ENCODE data around the gene MACROH2A2.
A peak's percentile ranks its signal among the peaks of the same experiment; 100 is the strongest.
"Not testable (repeated sequence)": the region's sequence is repeated elsewhere in the genome, so short reads cannot be mapped to it uniquely, and the experiment has no call there.

Gene MACROH2A2

DNA sequence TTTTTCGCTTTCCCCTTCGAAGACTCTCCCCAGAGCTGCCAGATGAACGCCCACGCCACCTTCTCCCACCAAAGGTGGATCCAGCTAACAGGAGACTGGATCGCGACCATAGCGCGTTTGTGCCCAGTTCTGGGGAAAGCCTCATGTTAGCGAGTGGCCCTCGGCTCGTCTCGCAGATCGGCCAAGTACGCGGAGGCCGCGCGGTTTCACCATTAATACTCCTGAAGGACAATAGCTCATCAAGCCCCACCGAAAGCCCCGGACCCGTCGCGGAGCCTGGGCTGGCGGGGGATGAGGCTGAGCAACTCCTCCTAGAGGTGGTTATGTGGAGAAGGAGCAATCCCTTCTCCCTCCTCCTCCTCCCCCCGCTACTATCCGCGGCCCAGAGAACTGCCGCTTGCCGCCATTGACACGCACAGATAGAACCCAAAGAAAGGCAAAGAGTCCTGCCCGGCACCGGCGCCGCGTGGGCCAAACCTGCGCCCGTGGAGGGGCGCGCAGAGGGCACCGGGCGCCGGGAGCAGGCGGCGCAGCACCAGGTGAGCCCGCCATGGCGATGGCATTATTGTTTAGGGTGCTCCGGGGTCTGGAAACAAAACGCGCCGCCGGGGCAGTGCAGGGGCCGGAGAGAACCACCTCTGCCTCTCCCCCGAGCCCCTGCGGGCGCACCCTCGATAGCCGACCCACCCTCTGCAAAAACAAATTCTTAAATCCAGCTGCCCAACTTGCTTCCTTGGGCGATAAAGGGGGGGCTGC is at the start of gene MACROH2A2:
Gene MACROH2A2 (plus strand): TSS at position 385 of the 756 bp plus-strand sequence. CDS start 22,813 bp downstream, outside the sequence.
- Histone ChIP-seq H3K4me1 (ENCODE audit: control insufficient read depth, insufficient read depth, low read length) (peaks cover 8% of the 10 kb centered on the region), H3K9me3 (ENCODE audit: control insufficient read depth, low read length) (no peaks in the 10 kb centered on the region), H3K9ac (ENCODE audit: low read length) (peak within 1 kb of the TSS; percentile 80), H3K27me3 (replicated peaks; ENCODE audit: control insufficient read depth, insufficient read depth, low read length) (peaks cover 16% of the 10 kb centered on the region), H3K4me3 (ENCODE audit: low read length) (peak within 1 kb of the TSS; percentile 87), H3K36me3 (ENCODE audit: control insufficient read depth, insufficient read depth, low read length, severe bottlenecking) (no peaks in the 10 kb centered on the region)
- peak; percentile 90 for DNase-seq (ENCODE audit: low read depth)

DNA sequence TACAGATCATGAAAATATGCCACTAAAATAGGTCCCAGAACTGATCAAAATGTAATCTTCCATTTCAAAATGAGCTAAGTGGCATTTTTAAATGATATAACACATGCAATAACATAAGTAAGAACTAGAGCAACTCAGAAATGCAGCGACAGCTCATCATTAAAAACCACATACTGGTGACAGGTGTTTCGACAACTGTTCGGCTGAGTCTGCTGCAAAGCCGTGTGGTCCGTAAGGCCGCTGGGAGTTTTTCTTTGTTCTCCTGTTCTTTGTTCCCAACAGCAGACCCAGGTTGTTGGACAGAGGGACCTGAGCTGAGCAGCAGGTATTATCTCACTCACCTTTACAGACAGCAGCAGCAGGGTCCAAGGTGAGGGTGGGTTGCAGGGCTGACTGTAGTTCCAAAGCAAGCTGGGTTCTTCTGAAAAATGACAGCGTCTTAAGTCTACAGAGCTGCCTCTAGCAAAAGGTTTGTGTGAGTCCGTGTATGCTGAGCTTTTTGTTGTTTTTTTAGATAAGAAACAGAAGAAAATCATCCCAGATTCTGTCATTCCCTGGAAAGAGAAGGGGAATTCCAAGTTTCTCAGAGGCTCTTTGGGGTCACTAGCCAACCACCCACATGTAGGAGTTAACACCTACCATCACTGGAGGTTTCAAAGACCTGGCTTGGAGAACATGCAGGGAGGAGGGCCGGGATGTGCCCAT is 45.4 kb upstream of the MACROH2A2 start:
- DNase-seq (ENCODE audit: low read depth): peak; percentile 14
- H3K36me3 ChIP-seq (ENCODE audit: control insufficient read depth, insufficient read depth, low read length, severe bottlenecking): no peaks in the 10 kb centered on the region
- no peak overlapping the region for H3K9ac ChIP-seq (ENCODE audit: low read length)
- peaks cover 30% of the 10 kb centered on the region for H3K27me3 ChIP-seq (replicated peaks; ENCODE audit: control insufficient read depth, insufficient read depth, low read length)
- H3K4me1 ChIP-seq (ENCODE audit: control insufficient read depth, insufficient read depth, low read length): no peaks in the 10 kb centered on the region
- H3K9me3 ChIP-seq (ENCODE audit: control insufficient read depth, low read length): peaks cover 12% of the 10 kb centered on the region
- H3K4me3 ChIP-seq (ENCODE audit: low read length): no peak overlapping the region

DNA sequence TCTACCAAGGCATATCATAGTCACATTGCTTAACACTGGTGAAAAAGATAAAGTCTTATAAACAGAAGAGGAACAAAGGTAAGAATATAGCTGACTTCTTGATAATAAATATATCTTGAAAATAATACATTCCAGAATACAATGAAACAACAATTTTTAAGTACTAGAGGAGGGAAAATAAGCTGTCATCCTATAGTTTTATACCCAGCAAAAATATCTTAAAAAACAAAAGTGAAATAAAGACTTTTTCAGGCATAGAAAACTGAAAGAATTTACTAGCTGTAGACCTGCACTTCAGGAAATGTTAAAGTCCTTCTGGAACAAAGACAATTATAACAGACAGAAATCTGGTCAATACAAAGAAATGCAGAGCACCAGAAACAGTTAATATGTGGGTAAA is 21.4 kb upstream of the MACROH2A2 start:
- Histone ChIP-seq H3K4me1 (ENCODE audit: control insufficient read depth, insufficient read depth, low read length) (no peaks in the 10 kb centered on the region), H3K27me3 (replicated peaks; ENCODE audit: control insufficient read depth, insufficient read depth, low read length) (peaks cover 28% of the 10 kb centered on the region), H3K9me3 (ENCODE audit: control insufficient read depth, low read length) (peaks cover 22% of the 10 kb centered on the region), H3K36me3 (ENCODE audit: control insufficient read depth, insufficient read depth, low read length, severe bottlenecking) (no peaks in the 10 kb centered on the region), H3K4me3 (ENCODE audit: low read length) (no peak overlapping the region), H3K9ac (ENCODE audit: low read length) (no peak overlapping the region)
- no peak for DNase-seq (ENCODE audit: low read depth)

DNA sequence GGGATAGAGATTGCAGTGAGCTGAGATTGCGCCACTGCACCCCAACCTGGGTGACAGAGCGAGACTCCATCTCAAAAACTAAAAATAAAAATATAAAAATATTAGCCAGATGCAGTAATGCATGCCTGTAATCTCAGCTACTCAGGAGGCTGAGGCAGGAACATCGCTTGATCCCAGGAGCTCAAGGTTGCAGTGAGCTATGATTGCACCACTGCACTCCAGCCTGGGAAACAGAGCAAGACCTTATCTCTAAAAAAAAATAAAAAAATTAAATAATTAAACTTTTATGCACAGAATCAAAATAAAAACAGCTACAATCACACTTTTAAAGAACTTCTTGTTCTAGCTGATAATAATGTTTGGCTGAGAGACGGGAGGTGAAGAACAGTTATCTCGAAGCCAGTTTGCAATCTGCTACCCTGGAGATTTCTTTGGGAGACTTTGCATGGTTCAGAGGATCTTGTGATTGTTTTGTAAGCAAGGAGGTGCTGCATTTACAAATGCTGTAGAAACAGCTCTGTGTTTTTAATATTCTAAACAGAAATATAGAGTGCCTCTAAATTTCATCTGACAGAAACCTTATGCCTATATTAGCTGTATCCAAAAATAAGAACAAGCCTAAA is 19.9 kb upstream of the MACROH2A2 start:
- DNase-seq (ENCODE audit: low read depth): no peak
- Histone ChIP-seq H3K36me3 (ENCODE audit: control insufficient read depth, insufficient read depth, low read length, severe bottlenecking) (no peaks in the 10 kb centered on the region), H3K4me1 (ENCODE audit: control insufficient read depth, insufficient read depth, low read length) (no peaks in the 10 kb centered on the region), H3K9ac (ENCODE audit: low read length) (no peak overlapping the region), H3K27me3 (replicated peaks; ENCODE audit: control insufficient read depth, insufficient read depth, low read length) (peaks cover 29% of the 10 kb centered on the region), H3K9me3 (ENCODE audit: control insufficient read depth, low read length) (peaks cover 19% of the 10 kb centered on the region), H3K4me3 (ENCODE audit: low read length) (no peak overlapping the region)

DNA sequence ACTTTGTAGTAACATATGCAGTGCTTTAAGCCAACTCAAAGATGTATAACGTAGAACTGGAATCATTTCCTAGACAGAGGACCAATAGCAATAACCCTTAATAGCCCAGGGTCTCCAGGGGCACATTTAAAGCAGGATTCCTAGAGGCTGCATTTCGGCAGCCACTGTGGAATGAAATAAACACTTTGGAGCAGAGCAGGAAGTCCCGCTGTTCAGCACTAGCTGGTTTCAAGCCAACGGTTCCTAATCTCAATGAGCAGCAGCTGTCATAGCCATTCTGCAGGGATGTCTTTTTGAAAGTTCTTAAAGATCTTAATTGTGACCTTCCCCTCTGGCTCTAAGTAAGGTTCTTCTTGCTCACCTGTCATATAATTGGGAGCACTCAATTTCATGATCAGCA is 18.4 kb upstream of the MACROH2A2 start:
- Histone ChIP-seq H3K9ac (ENCODE audit: low read length) (no peak overlapping the region), H3K4me1 (ENCODE audit: control insufficient read depth, insufficient read depth, low read length) (peaks cover 7% of the 10 kb centered on the region), H3K27me3 (replicated peaks; ENCODE audit: control insufficient read depth, insufficient read depth, low read length) (peaks cover 29% of the 10 kb centered on the region), H3K36me3 (ENCODE audit: control insufficient read depth, insufficient read depth, low read length, severe bottlenecking) (no peaks in the 10 kb centered on the region), H3K9me3 (ENCODE audit: control insufficient read depth, low read length) (peaks cover 22% of the 10 kb centered on the region), H3K4me3 (ENCODE audit: low read length) (no peak overlapping the region)
- no peak for DNase-seq (ENCODE audit: low read depth)

DNA sequence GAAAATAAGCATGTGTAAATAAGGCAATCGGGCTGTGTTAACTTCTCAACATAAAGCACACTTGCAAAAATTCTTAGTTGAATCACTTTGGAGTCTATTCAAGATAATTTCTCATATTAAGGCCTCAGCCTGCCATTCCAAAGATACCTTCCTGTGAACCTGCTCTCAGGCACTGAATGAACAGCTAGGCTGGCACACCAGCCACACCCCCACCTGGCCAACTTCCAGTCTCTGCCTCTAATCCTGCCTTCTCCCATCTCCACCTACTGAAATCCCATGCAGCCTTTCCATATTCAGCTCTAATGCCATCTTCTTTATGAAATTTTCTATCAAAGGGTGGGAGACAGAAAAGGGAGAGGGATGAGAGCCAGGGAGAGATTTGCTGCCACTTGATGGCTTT is 17.1 kb upstream of the MACROH2A2 start:
- H3K9me3 ChIP-seq (ENCODE audit: control insufficient read depth, low read length): peaks cover 20% of the 10 kb centered on the region
- DNase-seq (ENCODE audit: low read depth): no peak
- no peaks in the 10 kb centered on the region for H3K36me3 ChIP-seq (ENCODE audit: control insufficient read depth, insufficient read depth, low read length, severe bottlenecking)
- H3K27me3 ChIP-seq (replicated peaks; ENCODE audit: control insufficient read depth, insufficient read depth, low read length): peaks cover 29% of the 10 kb centered on the region
- H3K4me3 ChIP-seq (ENCODE audit: low read length): no peak overlapping the region
- H3K4me1 ChIP-seq (ENCODE audit: control insufficient read depth, insufficient read depth, low read length): peaks cover 7% of the 10 kb centered on the region
- no peak overlapping the region for H3K9ac ChIP-seq (ENCODE audit: low read length)

DNA sequence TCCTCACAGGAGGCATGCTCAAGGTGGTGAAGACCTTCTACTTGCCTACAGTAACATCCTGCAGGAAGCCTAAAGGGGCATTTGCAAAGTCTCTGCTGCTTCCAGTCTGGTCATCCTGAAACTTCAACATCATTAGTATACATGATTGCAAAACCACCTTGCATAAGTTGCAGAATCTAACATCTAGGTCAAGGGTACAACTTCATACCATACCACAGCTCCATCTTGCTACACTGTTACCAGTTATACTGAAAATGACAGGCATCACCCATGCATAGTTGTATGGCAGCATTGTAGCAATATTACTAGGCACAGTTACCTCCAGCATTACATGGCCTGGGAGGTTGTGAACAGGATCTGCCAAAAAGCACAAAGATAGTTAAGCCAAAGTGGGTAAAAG is 13.7 kb upstream of the MACROH2A2 start:
- DNase-seq (ENCODE audit: low read depth): no peak
- Histone ChIP-seq H3K4me1 (ENCODE audit: control insufficient read depth, insufficient read depth, low read length) (peaks cover 7% of the 10 kb centered on the region), H3K4me3 (ENCODE audit: low read length) (no peak overlapping the region), H3K36me3 (ENCODE audit: control insufficient read depth, insufficient read depth, low read length, severe bottlenecking) (no peaks in the 10 kb centered on the region), H3K9me3 (ENCODE audit: control insufficient read depth, low read length) (peaks cover 9% of the 10 kb centered on the region), H3K27me3 (replicated peaks; ENCODE audit: control insufficient read depth, insufficient read depth, low read length) (peaks cover 30% of the 10 kb centered on the region), H3K9ac (ENCODE audit: low read length) (no peak overlapping the region)

DNA sequence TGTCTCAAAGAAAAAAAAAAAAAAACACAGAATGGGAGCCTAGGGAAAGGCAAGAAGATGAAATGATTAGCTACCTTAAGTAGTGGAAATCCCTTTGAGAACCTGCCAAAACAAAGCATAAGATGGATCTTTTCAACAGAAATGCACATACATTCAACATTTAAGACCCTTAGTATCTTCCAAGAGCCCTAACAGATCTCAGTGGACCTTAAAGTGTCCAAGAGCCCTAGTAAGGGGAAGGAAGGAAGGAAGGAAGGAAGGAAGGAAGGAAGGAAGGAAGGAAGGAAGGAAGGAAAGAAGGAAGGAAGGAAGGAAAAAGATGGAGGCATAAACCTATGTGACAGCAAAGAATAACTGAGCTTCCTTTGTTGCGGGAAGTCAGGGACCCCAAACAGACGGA is 11.6 kb upstream of the MACROH2A2 start:
- H3K4me1 ChIP-seq (ENCODE audit: control insufficient read depth, insufficient read depth, low read length): peaks cover 7% of the 10 kb centered on the region
- no peak overlapping the region for H3K4me3 ChIP-seq (ENCODE audit: low read length)
- peaks cover 9% of the 10 kb centered on the region for H3K9me3 ChIP-seq (ENCODE audit: control insufficient read depth, low read length)
- H3K27me3 ChIP-seq (replicated peaks; ENCODE audit: control insufficient read depth, insufficient read depth, low read length): peaks cover 11% of the 10 kb centered on the region
- H3K9ac ChIP-seq (ENCODE audit: low read length): no peak overlapping the region
- H3K36me3 ChIP-seq (ENCODE audit: control insufficient read depth, insufficient read depth, low read length, severe bottlenecking): no peaks in the 10 kb centered on the region
- DNase-seq (ENCODE audit: low read depth): no peak

DNA sequence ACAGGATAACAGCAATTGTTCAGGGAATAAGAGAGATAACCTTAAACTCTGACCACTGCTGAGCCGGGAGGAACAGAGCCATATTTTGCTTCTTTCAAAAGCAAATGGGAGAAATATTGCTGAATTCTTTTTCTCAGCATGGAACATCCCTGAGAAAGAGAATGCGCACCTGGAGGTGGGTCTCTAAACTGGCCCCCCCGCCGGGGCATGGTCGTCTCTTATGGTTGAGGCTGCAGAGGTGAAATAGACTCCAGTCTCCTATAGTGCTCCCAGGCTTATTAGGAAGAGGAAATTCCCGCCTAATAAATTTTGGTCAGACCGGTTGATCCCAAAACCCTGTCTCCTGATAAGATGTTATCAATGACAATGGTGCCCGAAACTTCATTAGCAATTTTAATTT is 10.9 kb upstream of the MACROH2A2 start:
- DNase-seq (ENCODE audit: low read depth); H3K4me3 ChIP-seq (ENCODE audit: low read length); H3K4me1 ChIP-seq (ENCODE audit: control insufficient read depth, insufficient read depth, low read length); H3K27me3 ChIP-seq (replicated peaks; ENCODE audit: control insufficient read depth, insufficient read depth, low read length); H3K9me3 ChIP-seq (ENCODE audit: control insufficient read depth, low read length); H3K36me3 ChIP-seq (ENCODE audit: control insufficient read depth, insufficient read depth, low read length, severe bottlenecking); H3K9ac ChIP-seq (ENCODE audit: low read length): not testable (repeated sequence)

DNA sequence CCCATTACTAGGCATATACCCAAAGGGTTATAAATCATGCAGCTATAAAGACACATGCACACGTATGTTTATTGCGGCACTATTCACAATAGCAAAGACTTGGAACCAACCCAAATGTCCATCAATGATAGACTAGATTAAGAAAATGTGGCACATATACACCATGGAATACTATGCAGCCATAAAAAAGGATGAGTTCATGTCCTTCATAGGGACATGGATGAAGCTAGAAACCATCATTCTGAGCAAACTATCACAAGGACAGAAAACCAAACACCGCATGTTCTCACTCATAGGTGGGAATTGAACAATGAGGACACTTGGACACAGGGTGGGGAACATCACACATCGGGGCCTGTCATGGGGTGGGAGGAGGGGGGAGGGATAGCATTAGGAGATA is 5.6 kb upstream of the MACROH2A2 start:
- not testable (repeated sequence) for H3K36me3 ChIP-seq (ENCODE audit: control insufficient read depth, insufficient read depth, low read length, severe bottlenecking); H3K4me1 ChIP-seq (ENCODE audit: control insufficient read depth, insufficient read depth, low read length); DNase-seq (ENCODE audit: low read depth); H3K9ac ChIP-seq (ENCODE audit: low read length); H3K9me3 ChIP-seq (ENCODE audit: control insufficient read depth, low read length); H3K4me3 ChIP-seq (ENCODE audit: low read length)
- H3K27me3 ChIP-seq (replicated peaks; ENCODE audit: control insufficient read depth, insufficient read depth, low read length): peaks cover 22% of the 10 kb centered on the region

DNA sequence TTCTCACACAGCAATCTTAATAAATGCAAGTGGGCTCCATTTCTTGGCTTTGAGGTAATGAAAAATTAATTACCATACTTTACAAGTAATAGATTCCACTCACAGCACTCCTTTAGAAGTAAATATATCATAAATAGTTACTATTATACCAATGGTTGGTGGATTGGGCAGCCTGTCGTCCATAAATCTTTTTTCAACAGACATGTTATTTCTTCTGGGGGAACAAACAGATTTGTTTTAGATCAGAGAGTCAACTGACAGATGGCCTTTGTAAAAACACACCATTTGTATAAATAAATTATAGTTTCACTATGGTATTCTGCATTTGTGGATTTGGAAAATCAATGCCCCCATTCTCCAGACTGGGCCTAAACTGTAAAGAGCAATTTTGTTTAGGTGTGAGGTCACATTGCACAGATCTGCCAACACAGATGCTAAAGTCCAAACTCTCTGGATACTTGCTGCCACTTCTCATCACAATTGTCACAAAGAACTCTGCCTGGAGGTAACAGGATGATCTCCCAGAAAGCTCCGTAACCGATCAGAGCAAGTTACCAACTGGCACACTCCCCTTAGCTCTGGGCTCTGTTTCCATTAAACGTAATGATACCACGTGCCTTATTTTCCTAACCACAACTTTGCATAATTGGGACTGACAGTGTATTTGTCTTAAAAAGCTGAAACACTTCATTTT is 4.5 kb upstream of the MACROH2A2 start:
- no peak for DNase-seq (ENCODE audit: low read depth)
- no peaks in the 10 kb centered on the region for H3K9me3 ChIP-seq (ENCODE audit: control insufficient read depth, low read length)
- H3K27me3 ChIP-seq (replicated peaks; ENCODE audit: control insufficient read depth, insufficient read depth, low read length): peaks cover 16% of the 10 kb centered on the region
- no peaks in the 10 kb centered on the region for H3K36me3 ChIP-seq (ENCODE audit: control insufficient read depth, insufficient read depth, low read length, severe bottlenecking)
- H3K4me1 ChIP-seq (ENCODE audit: control insufficient read depth, insufficient read depth, low read length): peaks cover 3% of the 10 kb centered on the region
- H3K4me3 ChIP-seq (ENCODE audit: low read length): no peak overlapping the region
- H3K9ac ChIP-seq (ENCODE audit: low read length): no peak overlapping the region

Measured in adipocyte (in vitro differentiated cells).